Osteoblast (primary cell): ENCODE results near the gene TCF23. TPM values are rescaled to one million over a fixed set of nuclear protein-coding genes. Genes with fewer than 3 reads are reported as not detected.
A peak's percentile ranks its signal among the peaks of the same experiment; 100 is the strongest.

Experiments
- DNase-seq: peaks from one replicate; pipeline ENCODE4 v3.0.0; 2011; ENCODE audit warnings: low spot score, mixed read lengths; ENCODE audit not compliant: insufficient read length; ENCODE audit errors: missing footprints
- H2AFZ ChIP-seq: 2 replicates; pipeline ENCODE4 v1.6.0; 2011; ENCODE audit warnings: mild to moderate bottlenecking, low read length
- H3K27ac ChIP-seq: 2 replicates; pipeline ENCODE4 v1.5.1; 2011; ENCODE audit warnings: mild to moderate bottlenecking, low read depth, low read length, moderate library complexity
- H3K27me3 ChIP-seq: 2 replicates; pipeline ENCODE4 v1.6.0; 2012; ENCODE audit warnings: mild to moderate bottlenecking, control low read depth, inconsistent platforms, low read length, moderate library complexity; ENCODE audit not compliant: insufficient read depth
- H3K36me3 ChIP-seq: 2 replicates; pipeline ENCODE4 v1.5.1; 2011; ENCODE audit warnings: mild to moderate bottlenecking, low read length, control low read depth, moderate library complexity; ENCODE audit not compliant: insufficient read depth
- H3K4me1 ChIP-seq: 2 replicates; pipeline ENCODE4 v1.5.1; 2011; ENCODE audit warnings: mild to moderate bottlenecking, low read length, control low read depth, moderate library complexity; ENCODE audit not compliant: insufficient read depth
- H3K4me2 ChIP-seq: 2 replicates; pipeline ENCODE4 v1.6.0; 2011; ENCODE audit warnings: mild to moderate bottlenecking, low read length; ENCODE audit not compliant: insufficient read depth
- H3K4me3 ChIP-seq: fragments of 200-600 bp; sonication (generic); 3 replicates; pipeline ENCODE4 v1.5.1; 2012; ENCODE audit warnings: mild to moderate bottlenecking, low read length, inconsistent platforms; ENCODE audit not compliant: insufficient read depth
- H3K79me2 ChIP-seq: 2 replicates; pipeline ENCODE4 v1.6.0; 2012; ENCODE audit warnings: mild to moderate bottlenecking, low read length, control low read depth, inconsistent platforms; ENCODE audit not compliant: insufficient read depth
- H3K9me3 ChIP-seq: 2 replicates; pipeline ENCODE4 v1.5.1; 2011; ENCODE audit warnings: low read depth, low read length, control low read depth
- H4K20me1 ChIP-seq: 2 replicates; pipeline ENCODE4 v1.6.0; 2012; ENCODE audit warnings: mild to moderate bottlenecking, low read length, control low read depth; ENCODE audit not compliant: insufficient read depth
- CTCF ChIP-seq: IDR thresholded peaks from 2 replicates; pipeline ENCODE4 v1.5.1; 2011; ENCODE audit warnings: mild to moderate bottlenecking, low read depth, low read length, moderate library complexity; ENCODE audit errors: extremely low read depth
- total RNA-seq: library from RNA; depleted of rRNA; stranded (reverse); fragments of >200 nt; gene quantifications from 2 replicates; pipeline ENCODE4 v1.2.3, GENCODE V29; 2012

TCF23 gene
- total RNA-seq, 1 donor: not detected

GRCh38 chr2:27131429-27131828 lies 17.4 kb upstream of the TCF23 start:
- Histone ChIP-seq H3K79me2 (peaks cover 22% of the 10 kb centered on the region), H3K4me2 (no peak overlapping the region), H3K27ac (no peak overlapping the region), H3K4me1 (peaks cover 8% of the 10 kb centered on the region), H3K4me3 (no peak overlapping the region), H3K36me3 (peaks cover 32% of the 10 kb centered on the region), H3K27me3 (no peaks in the 10 kb centered on the region), H3K9me3 (no peaks in the 10 kb centered on the region), H2AFZ (no peak overlapping the region), H4K20me1 (peaks cover 26% of the 10 kb centered on the region)
- TF ChIP-seq CTCF: no peak
- DNase-seq: no peak

- peaks cover 32% of the 10 kb centered on the region for H3K36me3 ChIP-seq
- no peak overlapping the region for H2AFZ ChIP-seq
- peaks cover 22% of the 10 kb centered on the region for H3K79me2 ChIP-seq
- H3K9me3 ChIP-seq: no peaks in the 10 kb centered on the region
- H3K27ac ChIP-seq: peak overlapping the region; percentile 11
- H3K4me3 ChIP-seq: peak overlapping the region; percentile 99
- peaks cover 8% of the 10 kb centered on the region for H3K4me1 ChIP-seq
- peaks cover 26% of the 10 kb centered on the region for H4K20me1 ChIP-seq
- no peaks in the 10 kb centered on the region for H3K27me3 ChIP-seq
- no peak for TF ChIP-seq CTCF
- H3K4me2 ChIP-seq: peak overlapping the region; percentile 88
- DNase-seq: no peak
These were observed 15.5 kb upstream of the TCF23 start for GRCh38 chr2:27133195-27133875.

- DNase-seq: peak; percentile 100
- peak within 1 kb of the TSS; percentile 80 for H3K27ac ChIP-seq
- peaks cover 22% of the 10 kb centered on the region for H3K79me2 ChIP-seq
- TF ChIP-seq CTCF: peak; percentile 50
- peaks cover 26% of the 10 kb centered on the region for H4K20me1 ChIP-seq
- peaks cover 32% of the 10 kb centered on the region for H3K36me3 ChIP-seq
- peak within 1 kb of the TSS; percentile 89 for H2AFZ ChIP-seq
- no peaks in the 10 kb centered on the region for H3K9me3 ChIP-seq
- peaks cover 8% of the 10 kb centered on the region for H3K4me1 ChIP-seq
- peak within 1 kb of the TSS; percentile 99 for H3K4me3 ChIP-seq
- H3K27me3 ChIP-seq: peaks cover under 1% of the 10 kb centered on the region
- peak within 1 kb of the TSS; percentile 88 for H3K4me2 ChIP-seq
These were observed 14.7 kb upstream of the TCF23 start, which contains the start of gene PREB for GRCh38 chr2:27133905-27134780. Gene PREB, minus strand, starts transcription at chr2:27134636. Its CDS starts 215 bp downstream, at chr2:27134421.
